GM21423 (cell line): ENCODE measurements around the gene DIP2B.

Experiments used
- ATAC-seq: cut with Tn5 transposase; IDR thresholded peaks from one replicate; pipeline ENCODE4 v1.9.1; 2021; ENCODE audit warnings: mild to moderate bottlenecking, moderate library complexity; ENCODE audit not compliant: unreplicated experiment

Gene DIP2B

DNA sequence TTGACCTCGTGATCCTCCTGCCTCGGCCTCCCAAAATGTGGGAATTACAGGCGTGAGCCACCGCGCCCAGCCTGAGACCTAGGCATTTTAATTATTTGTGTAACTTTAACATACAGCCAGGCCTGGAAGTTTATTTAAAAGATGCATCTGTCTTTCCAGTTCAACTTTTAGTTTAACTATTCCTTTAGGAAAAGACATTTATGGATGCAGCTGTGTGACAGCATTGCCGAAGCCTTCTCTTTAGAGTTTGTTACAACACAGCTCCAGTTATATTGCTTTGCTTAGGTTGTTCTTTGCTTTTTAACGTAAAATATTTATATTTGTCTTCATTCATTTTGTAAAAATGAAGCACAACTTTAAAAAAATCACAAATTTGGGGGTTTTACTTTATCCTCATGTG lies 67.0 kb downstream of the DIP2B start:
- no peak for ATAC-seq

DNA sequence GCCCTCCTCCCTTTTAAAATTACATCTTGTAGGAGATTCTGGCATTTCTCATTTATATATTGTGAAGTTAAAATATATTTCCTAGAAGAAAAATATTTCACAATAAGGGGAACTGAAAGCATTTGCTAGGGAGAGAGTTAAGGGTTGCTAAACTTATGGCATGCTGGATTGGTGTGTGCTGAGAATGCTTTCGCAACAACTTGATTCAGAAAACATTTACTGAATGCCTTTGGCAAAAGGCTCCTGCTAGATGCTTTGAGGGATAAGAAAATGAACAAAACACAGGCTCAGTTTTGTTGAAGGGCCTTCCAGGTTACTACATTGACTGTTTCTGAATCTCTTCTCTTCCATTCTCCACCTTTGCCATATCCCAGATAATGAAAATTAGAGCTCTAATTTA lies 67.5 kb downstream of the DIP2B start:
- ATAC-seq: no peak

DNA sequence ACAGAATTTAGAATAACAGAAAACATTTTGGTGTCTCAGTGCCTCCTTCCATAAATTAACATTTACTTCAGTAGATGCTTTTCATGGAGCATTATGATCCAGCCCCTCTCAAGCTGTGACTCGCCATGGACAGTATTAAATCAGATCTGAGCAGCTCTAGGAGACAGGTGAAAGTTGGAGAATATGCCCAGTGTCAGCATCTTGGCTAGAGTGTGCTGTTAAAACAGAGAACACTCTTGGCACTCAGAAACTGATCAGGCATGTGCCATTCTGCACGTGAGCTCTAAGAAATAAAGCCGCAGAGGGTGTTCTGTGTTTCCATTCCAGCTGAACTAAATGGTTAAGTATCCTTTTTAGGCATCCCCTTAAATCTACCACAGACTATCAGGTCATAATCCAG lies 68.0 kb downstream of the DIP2B start:
- ATAC-seq: no peak

DNA sequence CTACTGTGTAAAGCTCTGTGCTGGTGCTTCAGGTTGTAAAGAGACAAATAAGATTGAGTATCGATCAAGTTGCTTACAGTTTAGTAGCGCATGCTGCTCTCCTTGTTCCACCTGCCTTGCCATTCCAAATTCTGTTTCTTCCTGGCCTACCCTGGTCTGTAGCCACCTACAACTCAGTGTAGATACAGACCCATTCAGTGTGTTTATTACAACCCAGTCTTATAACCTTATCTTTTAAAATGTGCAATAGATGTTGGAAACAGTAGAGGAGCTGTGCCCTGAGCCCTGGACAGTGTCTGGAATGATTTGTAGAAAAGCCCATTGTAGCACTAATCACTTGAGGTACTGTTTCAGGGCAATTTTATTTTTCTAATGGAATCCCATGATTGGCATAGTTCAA lies 68.5 kb downstream of the DIP2B start:
- no peak for ATAC-seq

DNA sequence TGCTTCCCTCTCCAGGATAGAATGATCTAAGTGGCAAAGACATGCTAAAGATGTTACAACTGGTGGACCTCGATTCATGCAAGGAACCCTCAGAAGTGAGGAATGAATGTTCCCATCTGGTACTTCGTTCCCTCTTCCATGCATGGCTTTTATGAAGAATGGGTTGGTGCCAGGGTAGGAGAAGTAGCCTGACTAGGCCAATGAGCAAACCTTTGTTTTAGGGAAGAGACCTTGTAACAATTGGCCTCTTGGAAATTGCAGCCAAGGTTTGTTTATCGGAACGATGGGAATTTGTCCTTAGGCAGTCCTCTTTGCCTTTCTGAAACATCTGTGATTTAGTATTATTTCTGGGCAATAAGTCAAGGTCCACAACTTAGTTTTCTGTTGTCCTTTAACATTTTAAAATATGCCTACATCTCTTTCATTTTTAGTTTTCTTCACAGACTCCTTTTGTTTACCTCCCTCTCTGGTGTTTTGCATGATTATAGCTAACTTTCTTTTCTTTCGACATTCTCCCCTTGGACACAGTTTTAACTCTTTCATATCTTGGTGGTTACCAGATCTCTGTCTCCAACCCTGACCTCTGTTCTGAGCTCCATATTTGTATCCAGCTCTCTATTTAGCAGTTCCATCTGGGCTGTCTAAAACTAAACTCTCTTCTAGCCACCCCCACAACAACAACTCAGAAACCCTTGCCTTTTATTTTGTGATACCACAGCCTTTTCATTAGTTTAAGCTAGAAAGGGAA lies 70.0 kb downstream of the DIP2B start:
- ATAC-seq: no peak

DNA sequence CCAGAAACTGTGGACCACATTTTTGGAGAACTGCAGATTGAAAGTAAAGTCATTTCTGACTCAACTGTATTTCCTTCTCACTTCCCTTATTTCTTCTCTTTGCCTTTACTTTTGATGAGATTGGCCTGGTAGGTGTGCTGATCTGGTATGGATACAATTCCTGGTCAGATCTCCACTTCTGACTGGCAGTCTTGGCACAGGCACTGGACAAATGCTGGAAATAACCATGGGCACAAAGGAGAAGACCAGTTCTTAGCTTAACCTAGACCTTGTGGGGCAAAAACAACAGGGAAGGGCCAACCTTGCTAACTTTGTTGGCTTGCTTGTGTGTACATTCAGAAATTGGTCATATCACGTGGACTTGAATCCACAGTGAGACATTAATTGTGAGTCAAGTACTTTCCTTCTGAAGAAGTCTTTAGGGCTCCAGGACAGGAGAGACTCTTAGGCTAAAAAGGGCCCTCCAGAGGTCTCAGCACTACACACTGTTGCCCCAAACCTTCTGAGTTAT lies 75.0 kb downstream of the DIP2B start:
- ATAC-seq: peak; percentile 40

DNA sequence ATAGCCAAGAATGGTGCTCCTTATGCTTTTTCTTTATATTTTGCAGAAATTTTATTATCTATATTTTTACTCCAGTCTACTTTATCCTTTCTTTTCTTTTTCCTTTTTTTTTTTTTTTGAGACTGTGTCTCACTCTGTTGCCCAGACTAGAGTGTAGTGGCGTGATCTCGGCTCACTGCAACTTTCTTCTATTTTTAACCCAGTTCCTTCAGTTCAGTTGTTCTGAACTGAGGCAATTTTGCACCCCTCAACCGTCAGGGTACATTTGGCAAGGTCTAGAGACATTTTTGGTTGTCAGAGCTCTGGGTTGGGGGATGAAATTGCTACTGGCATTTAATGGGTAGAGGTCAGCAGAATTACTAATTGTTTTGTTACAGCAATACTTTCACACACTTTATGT lies 75.7 kb downstream of the DIP2B start:
- ATAC-seq: no peak

DNA sequence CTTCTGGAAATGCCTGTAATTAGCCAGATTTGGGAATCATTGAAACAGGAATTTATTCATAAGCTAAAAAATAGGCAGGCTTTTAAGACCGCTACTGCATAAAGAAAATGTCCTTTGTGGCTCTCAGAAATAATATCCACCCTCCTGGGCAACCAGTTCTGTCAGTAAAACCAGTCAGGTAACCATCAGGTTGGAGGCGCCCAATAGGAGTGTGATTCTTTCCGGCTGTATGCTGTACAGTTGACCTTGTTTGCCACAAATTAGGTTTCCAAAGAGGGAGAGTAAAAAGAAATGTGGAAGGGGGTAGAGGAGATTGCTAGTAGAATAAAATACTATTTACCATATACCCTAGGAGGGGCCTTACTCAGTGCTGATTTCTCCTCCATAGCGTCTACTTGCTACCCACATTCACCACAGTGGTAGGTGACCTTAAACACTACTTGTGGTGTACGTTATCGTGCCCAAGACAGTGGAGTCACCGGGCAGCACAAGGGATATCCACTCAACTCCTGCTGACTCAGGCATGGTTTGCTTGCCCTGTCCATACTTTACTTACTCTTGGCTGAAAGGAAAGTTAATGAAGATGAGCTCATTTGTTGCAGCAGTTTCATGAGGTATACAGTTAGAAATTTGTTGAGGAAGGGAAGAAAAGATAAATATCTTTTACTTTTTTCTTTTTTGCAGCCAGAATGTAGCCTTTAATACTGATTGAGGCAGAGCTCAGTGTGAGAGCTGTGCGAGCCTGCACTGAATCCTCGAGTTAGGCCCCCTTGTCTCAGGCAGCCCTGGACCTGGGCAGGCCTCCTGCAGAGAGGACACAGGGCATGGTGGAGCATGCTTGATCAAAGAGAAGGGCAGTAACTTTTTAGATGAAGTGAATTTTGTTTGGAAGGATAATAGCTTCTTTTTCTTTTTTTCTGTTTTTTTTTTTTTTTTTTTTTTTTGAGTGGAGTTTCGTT lies 76.7 kb downstream of the DIP2B start:
- no peak for ATAC-seq

DNA sequence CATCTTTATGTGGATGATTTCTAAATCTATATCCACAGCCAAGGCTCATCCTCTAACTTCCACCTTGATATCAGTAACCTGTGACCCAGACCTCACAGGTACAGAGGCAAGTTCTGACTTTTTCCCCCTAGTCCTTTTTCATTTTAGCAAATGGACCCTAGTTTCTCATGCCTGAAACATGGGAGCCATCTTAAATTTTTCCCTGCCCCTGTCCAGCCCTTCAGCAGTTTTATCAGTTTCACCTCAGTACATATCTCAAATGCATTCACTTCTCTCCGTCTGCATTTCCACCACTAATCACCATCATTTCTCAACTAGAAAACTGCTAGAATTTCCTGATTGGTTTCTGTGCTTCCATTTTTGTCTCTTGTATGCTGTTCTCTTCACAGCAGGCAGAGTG lies 79.3 kb downstream of the DIP2B start:
- no peak for ATAC-seq

DNA sequence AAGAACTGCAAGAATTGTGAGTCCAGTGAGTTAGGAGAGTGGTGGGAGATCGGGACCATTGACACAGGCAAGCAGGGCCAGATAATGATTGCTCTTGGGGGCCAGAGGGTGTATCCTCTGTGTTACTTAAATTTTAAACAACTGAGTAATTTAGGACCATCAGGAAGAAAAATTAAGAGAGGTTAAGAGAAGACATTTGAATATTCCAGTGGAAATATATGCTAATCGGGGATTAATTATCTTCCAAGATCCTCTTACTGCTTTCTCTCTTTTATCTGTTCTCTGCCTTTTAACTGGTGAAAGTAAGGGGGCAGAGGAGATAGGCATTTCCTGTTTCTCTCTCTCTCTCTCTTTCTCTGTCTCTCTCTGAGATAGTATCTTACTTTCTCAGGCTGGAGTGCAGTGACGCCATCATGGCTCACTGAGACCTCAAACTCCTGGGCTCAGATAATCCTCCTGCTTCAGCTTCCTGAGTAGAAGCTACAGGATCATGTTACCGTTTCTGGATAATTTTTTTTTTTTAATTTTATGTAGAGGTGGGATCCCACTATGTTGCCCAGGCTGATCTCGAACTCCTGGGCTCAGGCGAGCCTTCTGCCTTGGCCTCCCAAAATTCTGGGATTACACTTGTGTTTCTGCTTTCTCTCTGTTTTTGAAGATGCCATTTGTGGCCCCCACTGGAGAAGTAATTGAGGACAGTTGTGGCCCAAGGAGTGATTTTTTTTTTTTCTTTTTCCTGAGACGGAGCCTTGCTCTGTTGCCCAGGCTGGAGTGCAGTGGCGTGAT lies 85.1 kb downstream of the DIP2B start:
- no peak for ATAC-seq

DNA sequence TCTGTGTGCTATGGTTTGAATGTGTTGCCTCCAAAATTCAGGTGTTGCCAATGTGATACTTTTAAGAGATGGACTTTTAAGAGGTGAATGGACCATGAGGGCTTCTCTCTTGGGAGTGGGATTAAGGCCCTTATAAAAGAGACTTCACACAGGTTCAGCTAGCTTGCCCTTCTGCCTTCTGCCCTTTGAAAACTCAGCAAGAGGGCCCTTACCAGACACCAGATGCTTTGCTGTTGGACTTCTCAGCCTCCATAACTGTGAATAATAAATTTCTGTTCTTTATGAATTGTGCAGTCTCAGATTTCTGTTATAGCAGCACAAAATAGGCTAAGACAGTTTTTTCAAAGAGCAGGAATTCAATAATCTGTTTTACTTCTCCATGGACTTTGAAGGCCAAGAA lies 86.1 kb downstream of the DIP2B start:
- no peak for ATAC-seq

DNA sequence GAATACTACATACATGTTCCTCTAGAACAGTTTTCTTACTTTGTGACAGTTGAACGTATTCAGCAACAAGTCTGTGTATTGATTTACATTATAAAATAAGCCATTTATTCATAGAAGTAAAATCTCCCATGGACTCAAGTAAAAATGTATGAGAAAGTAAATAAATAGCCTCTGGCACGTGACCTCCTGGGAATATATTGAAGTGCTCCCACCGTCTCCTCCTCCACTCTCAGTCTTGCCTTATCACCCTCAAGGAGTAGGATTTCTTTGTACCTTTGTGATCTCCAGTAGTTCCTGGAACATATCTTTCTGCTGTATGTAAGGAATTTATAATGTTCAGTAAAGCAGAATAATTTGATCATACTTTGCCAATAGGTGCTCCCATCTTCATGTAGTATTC lies 90.9 kb downstream of the DIP2B start:
- no peak for ATAC-seq

DNA sequence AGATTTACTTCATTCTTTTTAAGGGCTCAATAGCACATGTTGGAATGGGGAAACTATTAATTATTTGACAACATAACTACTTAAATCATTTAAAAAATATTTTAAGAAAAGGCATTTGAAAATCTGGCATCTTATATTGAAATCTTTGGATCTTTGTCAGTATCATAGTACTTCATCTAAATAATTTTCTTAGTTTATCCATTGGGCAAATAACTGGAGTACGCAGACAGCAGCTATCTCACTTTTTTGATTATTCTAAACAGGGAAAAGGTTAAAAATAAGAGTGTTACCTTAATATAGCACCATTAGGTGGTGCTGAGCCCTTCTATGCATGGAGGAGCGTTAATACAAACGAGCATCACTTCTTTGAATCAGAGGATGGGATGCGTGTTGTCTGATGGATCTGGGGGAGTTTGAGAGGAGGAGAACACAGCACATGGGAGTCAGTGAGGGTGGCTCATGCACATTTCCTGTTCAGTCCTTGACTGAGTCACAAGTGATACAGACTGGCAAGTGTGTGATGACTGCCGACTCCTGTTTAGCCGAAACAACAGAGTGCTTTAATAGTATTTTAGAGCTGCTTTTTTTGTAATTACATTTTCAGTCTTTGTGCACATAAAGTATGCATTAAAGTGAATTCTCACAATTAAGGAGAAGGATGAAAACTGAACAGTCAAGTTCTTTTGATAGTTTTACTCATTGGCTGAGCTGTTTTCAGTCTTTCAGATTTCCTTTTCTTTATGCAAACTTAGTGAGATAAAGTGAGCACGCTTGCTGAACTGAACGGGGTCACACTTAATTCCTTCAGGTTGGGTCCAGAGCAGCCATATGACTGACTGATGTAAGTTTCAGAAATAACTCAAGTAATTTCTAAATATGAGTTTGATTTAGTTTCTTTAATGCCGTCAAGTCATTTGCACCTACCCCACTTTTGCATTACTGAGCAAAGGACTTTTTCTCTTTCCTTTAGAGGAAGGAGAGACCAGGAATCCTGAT lies 92.7 kb downstream of the DIP2B start:
- ATAC-seq: peak; percentile 92

DNA sequence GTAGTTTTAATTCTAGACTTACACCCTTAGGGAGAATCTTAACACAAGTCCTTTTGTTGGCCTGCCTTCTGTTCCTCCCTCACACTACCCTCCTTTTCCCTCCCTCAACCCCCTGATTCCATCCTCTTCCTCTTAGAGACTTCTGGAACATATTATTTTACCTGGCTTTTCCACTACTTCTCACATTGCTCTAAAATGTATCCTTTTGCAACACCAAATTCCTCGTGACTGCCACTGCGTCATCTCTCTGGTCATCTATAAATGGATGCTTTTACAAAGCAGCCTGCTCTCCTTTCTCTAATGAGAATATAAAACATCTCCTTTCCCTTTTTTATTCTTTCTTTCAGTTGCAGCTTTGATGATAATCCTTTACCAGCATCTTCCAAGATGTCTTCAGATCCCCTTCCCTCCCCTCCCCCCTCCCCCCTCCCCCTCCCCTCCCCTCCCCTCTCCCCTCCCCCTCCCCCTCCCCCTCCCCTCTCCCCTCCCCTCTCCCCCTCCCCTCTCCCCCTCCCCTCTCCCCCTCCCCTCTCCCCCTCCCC lies 93.6 kb downstream of the DIP2B start:
- no peak for ATAC-seq

DNA sequence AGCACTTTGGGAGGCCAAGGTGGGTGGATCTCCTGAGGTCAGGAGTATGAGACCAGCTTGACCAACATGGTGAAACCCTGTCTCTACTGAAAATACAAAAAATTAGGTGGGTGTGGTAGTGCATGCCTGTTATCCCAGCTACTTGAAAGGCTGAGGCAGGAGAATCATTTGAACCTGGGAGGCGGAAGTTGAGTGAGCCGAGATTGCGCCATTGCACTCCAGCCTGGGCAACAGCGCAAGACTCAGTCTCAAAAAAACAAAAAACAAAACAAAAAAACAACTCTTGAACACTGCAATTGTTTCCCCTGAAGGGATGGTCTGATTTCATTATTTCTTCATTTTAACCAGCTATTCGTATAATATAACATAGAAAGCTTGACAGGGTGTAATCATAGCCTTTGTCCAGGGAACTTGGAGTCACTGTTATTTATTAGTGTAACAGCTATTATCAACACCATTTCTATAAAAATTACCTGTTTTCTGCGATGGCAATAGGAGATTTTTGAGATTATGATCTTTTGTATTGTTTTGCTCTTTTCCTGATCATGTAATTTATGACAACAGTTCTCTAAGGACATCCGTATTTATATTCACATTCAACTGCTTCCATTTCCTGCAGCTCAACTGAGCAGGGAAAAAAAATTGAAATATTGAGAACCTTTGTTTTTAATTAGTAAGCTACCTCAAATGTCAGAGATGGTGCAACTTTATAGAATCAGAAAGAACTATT lies 94.7 kb downstream of the DIP2B start:
- ATAC-seq: no peak

DNA sequence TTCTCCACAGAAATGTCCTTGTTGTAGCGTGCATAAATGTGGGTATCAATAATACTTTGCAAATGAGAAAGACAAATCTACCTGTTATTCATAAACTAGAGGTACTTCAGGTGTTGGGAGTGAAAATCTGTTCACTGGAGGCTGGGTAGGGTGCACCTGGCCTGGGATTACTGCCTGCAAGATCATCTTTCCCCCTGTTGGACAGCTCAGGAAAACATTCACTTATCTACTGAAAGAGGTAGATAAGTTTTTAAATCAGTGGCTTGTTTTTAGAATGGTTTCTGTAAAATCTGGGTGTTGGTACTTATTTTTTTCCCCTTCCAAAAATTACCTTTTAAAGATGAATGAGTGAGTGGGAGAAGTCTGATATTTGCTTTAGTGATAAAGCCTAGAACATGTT lies 95.6 kb downstream of the DIP2B start:
- no peak for ATAC-seq

DNA sequence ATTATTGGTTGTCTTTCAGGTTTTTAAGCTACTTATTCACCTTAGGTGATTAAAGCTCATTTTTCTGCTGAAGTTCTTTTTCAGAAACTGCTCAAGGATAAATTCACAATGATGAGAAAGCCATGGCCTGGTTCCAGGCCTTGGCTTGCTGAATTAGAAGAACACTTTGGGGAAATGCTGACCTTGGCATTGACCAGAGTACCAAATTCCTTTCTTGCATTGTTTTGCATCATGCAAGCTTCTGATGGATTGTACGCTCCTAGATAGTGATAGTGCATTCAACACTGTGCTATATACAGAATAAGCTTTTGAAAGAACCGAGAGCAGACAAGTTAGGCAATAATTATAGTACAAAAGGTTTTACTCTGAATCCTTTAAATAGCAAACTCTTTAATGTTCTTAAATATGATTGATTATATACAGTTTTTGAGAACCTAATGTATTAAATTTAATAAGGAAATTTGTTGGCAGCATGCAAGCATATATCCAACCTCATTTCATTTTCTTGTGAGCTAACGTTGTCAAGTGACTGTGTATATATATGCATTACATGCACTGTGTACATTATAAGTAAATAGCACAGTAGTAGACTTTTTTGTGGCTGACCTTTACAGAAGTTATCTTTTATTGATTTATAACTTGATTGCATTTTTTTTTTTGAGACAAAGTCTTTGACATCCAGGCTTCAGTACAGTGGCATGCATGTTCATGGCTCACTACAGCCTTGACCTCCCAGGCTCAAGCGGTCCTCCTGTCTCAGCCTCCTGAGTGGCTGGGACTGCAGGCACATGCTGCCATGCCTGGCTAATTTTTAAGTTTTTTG lies 99.2 kb downstream of the DIP2B start:
- ATAC-seq: no peak

DNA sequence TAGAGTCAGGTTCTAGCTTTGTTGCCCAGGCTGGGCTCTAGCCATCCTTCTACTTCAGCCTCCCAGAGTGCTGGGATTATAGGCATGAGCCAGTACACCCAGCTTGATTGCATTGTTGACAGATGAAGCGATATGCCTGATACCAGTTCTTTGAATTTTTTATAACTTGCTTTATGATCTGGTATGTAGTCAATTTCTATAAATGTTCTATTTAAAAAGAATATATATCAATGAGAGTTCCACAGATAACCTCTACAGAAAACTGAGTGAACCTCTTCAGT lies 99.8 kb downstream of the DIP2B start:
- no peak for ATAC-seq
